Natural killer cell (primary cell): ENCODE results near the gene JAK3. TPM values are rescaled to one million over a fixed set of nuclear protein-coding genes. Genes with fewer than 3 reads are reported as not detected.
A peak's percentile ranks its signal among the peaks of the same experiment; 100 is the strongest.

Source experiments
- ATAC-seq, 3 donors: fragments of 150-1000 bp in 2 of 3; fragments of 200-7000 bp in 1 of 3; cut with Tn5 transposase; 1 replicate in 1 of 3; 2 replicates in 2 of 3; pipeline ENCODE4 v1.10.0; 2021; ENCODE audit warnings: mild to moderate bottlenecking in 2 of 3, moderate library complexity in 2 of 3
- DNase-seq, 2 donors: peaks; one replicate each; pipeline versions ENCODE4 v3.0.0 to v3.0.0-alpha.2; 2013 to 2021; ENCODE audit warnings: mixed read lengths in 1 of 2
- H3K27ac ChIP-seq: one replicate; pipeline ENCODE4 v1.5.1; 2013; ENCODE audit warnings: mild to moderate bottlenecking, low read length
- H3K27me3 ChIP-seq: one replicate; pipeline ENCODE4 v1.6.1; 2013; ENCODE audit warnings: low read length; ENCODE audit not compliant: control insufficient read depth, insufficient read depth
- H3K36me3 ChIP-seq: one replicate; pipeline ENCODE4 v1.6.1; 2013; ENCODE audit warnings: low read length; ENCODE audit not compliant: control insufficient read depth, insufficient read depth
- H3K4me1 ChIP-seq: one replicate; pipeline ENCODE4 v1.6.1; 2013; ENCODE audit warnings: low read length; ENCODE audit not compliant: control insufficient read depth, insufficient read depth
- H3K4me3 ChIP-seq: one replicate; pipeline ENCODE4 v1.5.1; 2013; ENCODE audit warnings: low read length
- H3K9me3 ChIP-seq: one replicate; pipeline ENCODE4 v1.6.1; 2013; ENCODE audit warnings: low read length; ENCODE audit not compliant: control insufficient read depth, insufficient read depth
- H3K27ac Mint-ChIP-seq, 2 donors: one replicate each; pipeline ENCODE4 v1.8.0; 2022; ENCODE audit warnings: mild to moderate bottlenecking in 2 of 2, mixed read lengths in 2 of 2, moderate library complexity in 1 of 2
- H3K27me3 Mint-ChIP-seq, 2 donors: one replicate each; pipeline ENCODE4 v1.8.0; 2022; ENCODE audit warnings: low read depth in 2 of 2, mixed read lengths in 2 of 2
- H3K36me3 Mint-ChIP-seq: one replicate; pipeline ENCODE4 v1.8.0; 2022; ENCODE audit warnings: mixed read lengths
- H3K4me1 Mint-ChIP-seq, 2 donors: one replicate each; pipeline ENCODE4 v1.8.0; 2022; ENCODE audit warnings: mixed read lengths in 2 of 2
- H3K4me3 Mint-ChIP-seq: one replicate; pipeline ENCODE4 v1.8.0; 2022; ENCODE audit warnings: mild to moderate bottlenecking, moderate library complexity, mixed read lengths
- H3K9me3 Mint-ChIP-seq, 2 donors: one replicate each; pipeline ENCODE4 v1.8.0; 2022; ENCODE audit warnings: mixed read lengths in 2 of 2
- CTCF ChIP-seq: fragments of 200-600 bp; IDR thresholded peaks from one replicate; pipeline ENCODE4 v1.8.0; 2022; ENCODE audit warnings: antibody characterized with exemption
- WGBS: methylation state at CpG from one replicate; pipeline ENCODE4 v1.1.7; 2013; ENCODE audit warnings: missing lambda C conversion rate; ENCODE audit not compliant: insufficient coverage; 5-methylcytosine and 5-hydroxymethylcytosine counted together
- intact Hi-C: fragments of 100-400 bp; cut with micrococcal nuclease; formaldehyde crosslinking; loops from one replicate; pipeline ENCODE4 v1.14.2; 2022
- total RNA-seq, 4 donors: library from RNA; stranded (reverse); fragments of 120-200 nt in 1 of 4; gene quantifications; one replicate each; pipeline versions ENCODE4 v1.2.3 to v1.2.4, GENCODE V29; 2013 to 2022

JAK3 gene
- total RNA-seq, 3 donors from 2014 or later (not counting 1 experiment from before 2014, with no cell fraction given), result 72.1 to 105 (median 96.1) TPM

GRCh38 chr19:17794731-17795494 is 52.9 kb downstream of the JAK3 start, which contains the start of gene B3GNT3:
TSS of gene B3GNT3 (plus strand) at chr19:17795138. CDS start at chr19:17807808, 12,670 bp downstream.
- ATAC-seq (no peak), DNase-seq (peak in 1 of 2 donors; percentile 49)
- Mint-ChIP-seq H3K36me3 (no peaks in the 10 kb centered on the region), H3K27ac (no peak within 1 kb of the TSS), H3K4me1 (peaks cover 5 to 11% of the 10 kb centered on the region in 2 donors), H3K9me3 (no peaks in the 10 kb centered on the region), H3K4me3 (peak within 1 kb of the TSS; percentile 31), H3K27me3 (peaks cover 13 to 23% of the 10 kb centered on the region in 2 donors)
- 7% methylated on average over 50 of the region's 50 CpGs for WGBS
- no peak for TF ChIP-seq CTCF
- intact Hi-C loops, result no loop called here
- H3K9me3 ChIP-seq, result no peaks in the 10 kb centered on the region
- H3K27me3 ChIP-seq, result peaks cover 22% of the 10 kb centered on the region
- H3K27ac ChIP-seq, result no peak within 1 kb of the TSS
- no peak within 1 kb of the TSS for H3K4me3 ChIP-seq
- peaks cover 26% of the 10 kb centered on the region for H3K4me1 ChIP-seq
- no peaks in the 10 kb centered on the region for H3K36me3 ChIP-seq

GRCh38 chr19:17794412-17794730 is 53.4 kb downstream of the JAK3 start:
- no peak overlapping the region for H3K4me3 Mint-ChIP-seq
- Histone ChIP-seq H3K36me3 (no peaks in the 10 kb centered on the region), H3K9me3 (no peaks in the 10 kb centered on the region), H3K27me3 (peaks cover 22% of the 10 kb centered on the region), H3K4me1 (peaks cover 26% of the 10 kb centered on the region), H3K27ac (no peak overlapping the region), H3K4me3 (no peak overlapping the region)
- intact Hi-C loops, result no loop called here
- peaks cover 5 to 11% of the 10 kb centered on the region in 2 donors for H3K4me1 Mint-ChIP-seq
- ATAC-seq (no peak), DNase-seq (no peak)
- no peak for TF ChIP-seq CTCF
- no peaks in the 10 kb centered on the region for H3K9me3 Mint-ChIP-seq
- no peaks in the 10 kb centered on the region for H3K36me3 Mint-ChIP-seq
- peaks cover 13 to 23% of the 10 kb centered on the region in 2 donors for H3K27me3 Mint-ChIP-seq
- 68% methylated on average over 9 of the region's 9 CpGs for WGBS
- H3K27ac Mint-ChIP-seq, result no peak overlapping the region

- DNase-seq (peak in 1 of 2 donors; percentile 54), ATAC-seq (peak in 2 of 3 donors; percentile 35 to 48)
- Histone ChIP-seq H3K27ac (no peak overlapping the region), H3K36me3 (peaks cover 26% of the 10 kb centered on the region), H3K9me3 (no peaks in the 10 kb centered on the region), H3K4me3 (no peak overlapping the region), H3K27me3 (peaks cover 12% of the 10 kb centered on the region), H3K4me1 (peaks cover 12% of the 10 kb centered on the region)
- no peak for TF ChIP-seq CTCF
- Mint-ChIP-seq H3K9me3 (no peaks in the 10 kb centered on the region), H3K4me1 (peaks cover 5 to 11% of the 10 kb centered on the region in 2 donors), H3K27me3 (peaks cover 13 to 17% of the 10 kb centered on the region in 2 donors), H3K36me3 (no peaks in the 10 kb centered on the region), H3K27ac (no peak overlapping the region), H3K4me3 (no peak overlapping the region)
- WGBS, result 97% methylated on average over 4 of the region's 6 CpGs
- intact Hi-C loops, result no loop called here
Observed at GRCh38 chr19:17790059-17790780, 57.6 kb downstream of the JAK3 start.
